GM12875 (cell line): ENCODE measurements around the gene PTAFR.

ENCODE experiments used
- H3K4me3 ChIP-seq: one replicate; pipeline ENCODE4 v1.5.1; 2011; ENCODE audit warnings: low read depth, low read length, control low read depth
- CTCF ChIP-seq: IDR thresholded peaks from 2 replicates; pipeline ENCODE4 v1.5.1; 2011; ENCODE audit warnings: low read depth, mild to moderate bottlenecking, control low read depth, inconsistent platforms, low read length, moderate library complexity, borderline replicate concordance; ENCODE audit not compliant: insufficient read depth

Gene PTAFR

DNA sequence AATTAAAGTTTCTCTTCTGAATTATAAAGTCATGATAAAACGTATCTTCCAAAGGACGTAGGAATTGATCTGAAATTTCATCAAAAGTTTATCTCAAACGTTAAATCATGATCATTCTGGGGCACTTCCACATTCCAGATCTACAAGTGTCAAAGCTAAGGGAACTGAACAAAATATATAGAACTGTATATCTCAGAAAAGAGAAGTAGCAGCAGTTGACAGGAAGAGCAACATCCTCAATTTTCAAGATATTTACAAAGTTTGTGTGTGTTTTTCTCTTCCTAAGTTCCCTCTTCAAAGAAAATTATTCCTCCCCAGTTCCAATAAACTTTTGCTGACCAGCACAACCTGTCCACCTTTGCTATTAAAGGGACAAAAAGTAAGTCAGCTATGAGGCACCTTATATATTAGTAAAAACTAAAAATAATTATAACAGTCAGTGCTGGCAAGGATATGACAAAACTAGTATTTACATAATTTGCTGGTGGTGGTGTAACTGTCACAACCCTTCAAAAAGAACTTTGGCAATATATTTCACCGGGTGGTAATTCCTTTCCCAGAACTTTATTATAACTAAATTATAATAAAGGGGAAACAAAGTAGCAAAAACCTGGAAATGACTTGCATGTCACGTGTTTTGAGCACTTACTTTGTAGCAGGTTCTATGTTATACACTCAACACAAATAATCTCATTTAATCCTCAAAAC is 49.6 kb downstream of the PTAFR start:
- H3K4me3 ChIP-seq: no peak overlapping the region
- TF ChIP-seq CTCF: no peak

- H3K4me3 ChIP-seq: no peak overlapping the region
- TF ChIP-seq CTCF: no peak
Measured at GRCh38 chr1:28126212-28126611, 50.3 kb downstream of the PTAFR start.

DNA sequence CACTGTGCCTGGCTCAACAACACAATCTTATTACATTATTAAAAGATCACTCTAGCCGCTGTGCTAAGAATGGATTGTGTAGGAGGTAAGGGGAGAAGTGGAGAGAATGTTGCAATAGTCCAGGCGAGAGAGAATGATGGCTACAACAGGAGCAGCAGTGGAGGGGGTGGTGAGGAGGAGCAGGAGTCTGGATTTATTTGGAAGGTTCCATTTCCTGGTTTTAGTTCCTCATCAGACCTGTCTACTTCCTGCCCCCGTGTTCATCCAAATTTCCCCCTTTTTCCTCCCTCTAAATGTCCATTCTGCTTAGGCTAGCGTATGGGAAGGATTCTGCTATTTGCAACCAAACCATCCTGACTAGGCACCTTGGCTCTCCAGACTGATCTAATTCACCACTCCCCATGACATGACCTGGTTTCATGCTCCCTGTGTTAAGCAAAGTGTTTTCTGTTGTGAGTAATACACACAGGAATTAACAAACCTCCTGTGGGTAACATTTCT is 53.0 kb downstream of the PTAFR start:
- no peak for TF ChIP-seq CTCF
- H3K4me3 ChIP-seq: no peak overlapping the region

DNA sequence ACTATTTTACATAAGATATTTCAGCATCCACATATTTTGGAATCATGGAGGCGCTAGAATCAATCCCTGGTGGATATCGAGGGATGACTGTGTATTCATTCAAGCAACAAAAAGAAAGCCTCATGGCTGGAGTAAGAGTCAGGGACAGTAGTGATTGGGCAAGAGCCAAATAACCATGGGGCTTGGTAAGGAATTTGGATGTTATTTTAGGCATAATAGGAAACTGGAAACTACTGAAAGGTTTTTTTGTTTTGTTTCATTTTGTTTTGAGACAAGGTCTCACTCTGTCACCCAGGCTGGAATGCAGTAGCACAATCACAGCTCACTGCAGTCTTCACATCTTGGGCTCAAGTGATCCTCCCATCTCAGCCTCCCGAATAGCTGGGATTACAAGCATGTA is 54.3 kb downstream of the PTAFR start:
- TF ChIP-seq CTCF: no peak
- no peak overlapping the region for H3K4me3 ChIP-seq

DNA sequence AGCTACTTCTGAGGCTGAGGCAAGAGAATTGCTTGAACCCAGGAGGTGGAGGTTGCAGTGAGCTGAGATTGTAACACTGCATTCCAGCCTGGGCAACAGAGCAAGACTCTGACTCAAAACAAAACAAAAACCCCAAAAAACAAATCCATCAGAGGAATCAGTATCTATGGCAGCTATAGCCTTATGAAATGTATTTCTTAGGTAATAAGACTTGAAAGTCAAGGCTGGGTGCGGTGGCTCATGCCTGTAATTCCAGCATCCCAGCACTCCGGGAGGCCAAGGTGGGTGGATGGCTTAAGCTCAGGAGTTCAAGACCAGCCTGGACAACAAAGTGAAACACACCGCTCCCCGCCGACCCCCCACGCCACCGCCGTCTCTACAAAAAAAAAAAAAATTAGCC is 56.9 kb downstream of the PTAFR start:
- H3K4me3 ChIP-seq: no peak overlapping the region
- no peak for TF ChIP-seq CTCF

DNA sequence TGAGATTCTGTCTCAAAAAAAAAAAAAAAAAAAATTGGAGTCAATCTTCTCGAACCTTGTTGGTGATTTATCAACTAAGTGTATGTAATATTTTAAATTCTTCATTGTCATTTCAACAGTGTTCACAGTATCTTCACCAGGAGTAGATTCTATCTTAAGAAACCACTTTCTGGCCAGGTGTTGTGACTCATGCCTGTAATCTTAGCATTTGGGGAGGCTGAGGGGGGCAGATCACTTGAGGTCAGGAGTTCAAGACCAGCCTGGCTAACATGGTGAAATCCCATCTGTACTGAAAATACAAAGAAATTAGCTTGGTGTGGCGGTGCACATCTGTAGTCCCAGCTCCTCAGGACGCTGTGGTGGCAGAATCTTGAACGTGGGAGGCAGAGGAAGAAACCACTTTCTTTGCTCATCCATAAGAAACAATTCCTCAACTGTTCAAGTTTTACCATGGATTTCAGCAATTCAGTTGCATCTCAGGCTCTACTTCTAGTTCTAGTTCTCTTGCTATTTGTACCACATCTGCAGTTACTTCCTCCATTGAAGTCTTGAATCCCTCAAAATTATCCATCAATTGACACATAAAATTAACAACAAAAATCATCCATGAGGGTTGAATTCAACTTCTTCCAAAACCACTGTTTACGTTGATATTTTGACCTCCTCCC is 57.7 kb downstream of the PTAFR start:
- TF ChIP-seq CTCF: no peak
- H3K4me3 ChIP-seq: no peak overlapping the region

- TF ChIP-seq CTCF: no peak
- H3K4me3 ChIP-seq: no peak overlapping the region
Measured at GRCh38 chr1:28115267-28115666, 61.2 kb downstream of the PTAFR start.
